WERI-Rb-1 (cell line): ENCODE results near the gene NT5DC4.
"Not testable (repeated sequence)": the region's sequence is repeated elsewhere in the genome, so short reads cannot be mapped to it uniquely, and the experiment has no call there.

Experiments used
- DNase-seq: peaks from one replicate; pipeline ENCODE4 v3.0.0-alpha.2; 2020
- H3K27ac ChIP-seq: fragments of 250-450 bp; sonication (Bioruptor Pico); 2 replicates; pipeline ENCODE4 v1.5.1; 2020; ENCODE audit warnings: mild to moderate bottlenecking, moderate library complexity
- H3K27me3 ChIP-seq: fragments of 250-450 bp; sonication (Bioruptor Pico); 2 replicates; pipeline ENCODE4 v1.5.1; 2021; ENCODE audit warnings: mild to moderate bottlenecking, low read depth, moderate library complexity; ENCODE audit not compliant: insufficient read depth, severe bottlenecking
- H3K36me3 ChIP-seq: fragments of 250-450 bp; sonication (Bioruptor Pico); 2 replicates; pipeline ENCODE4 v1.5.1; 2020; ENCODE audit warnings: mild to moderate bottlenecking, moderate library complexity
- H3K4me3 ChIP-seq: 2 replicates; pipeline ENCODE4 v1.5.1; 2011; ENCODE audit warnings: low read depth, mild to moderate bottlenecking, control low read depth, low read length
- H3K9me3 ChIP-seq: fragments of 250-450 bp; sonication (Bioruptor Pico); 2 replicates; pipeline ENCODE4 v1.5.1; 2021; ENCODE audit warnings: mild to moderate bottlenecking, moderate library complexity; ENCODE audit not compliant: severe bottlenecking
- TF ChIP-seq, protein P1 (sequence below): IDR thresholded peaks from 2 replicates; pipeline ENCODE4 v1.5.1; 2011; ENCODE audit warnings: low read depth, mild to moderate bottlenecking, control low read depth, inconsistent platforms, low read length

Gene NT5DC4

DNA sequence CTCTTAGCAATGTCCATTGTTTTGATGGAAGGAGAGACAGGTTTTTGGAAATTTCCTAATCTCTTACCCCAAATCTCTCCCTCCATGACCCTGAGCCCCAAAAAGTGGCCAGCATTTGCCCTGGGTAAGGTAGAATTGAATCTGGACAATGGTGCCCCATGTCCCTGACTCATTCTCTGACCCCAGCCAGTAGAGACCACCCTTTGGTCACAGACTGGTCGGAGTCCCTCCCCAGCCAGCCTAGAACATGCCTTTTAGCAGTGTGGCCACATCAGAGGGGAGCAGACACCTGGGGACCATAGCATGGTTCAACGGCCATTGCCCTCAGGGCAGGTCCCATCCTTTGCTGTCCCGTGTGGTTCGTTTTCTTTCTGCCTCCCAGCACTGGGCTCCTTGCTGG is 6.5 kb upstream of the NT5DC4 start:
- H3K4me3 ChIP-seq, result no peak overlapping the region
- no peaks in the 10 kb centered on the region for H3K27me3 ChIP-seq
- H3K9me3 ChIP-seq, result no peaks in the 10 kb centered on the region
- TF ChIP-seq, protein P1, sequence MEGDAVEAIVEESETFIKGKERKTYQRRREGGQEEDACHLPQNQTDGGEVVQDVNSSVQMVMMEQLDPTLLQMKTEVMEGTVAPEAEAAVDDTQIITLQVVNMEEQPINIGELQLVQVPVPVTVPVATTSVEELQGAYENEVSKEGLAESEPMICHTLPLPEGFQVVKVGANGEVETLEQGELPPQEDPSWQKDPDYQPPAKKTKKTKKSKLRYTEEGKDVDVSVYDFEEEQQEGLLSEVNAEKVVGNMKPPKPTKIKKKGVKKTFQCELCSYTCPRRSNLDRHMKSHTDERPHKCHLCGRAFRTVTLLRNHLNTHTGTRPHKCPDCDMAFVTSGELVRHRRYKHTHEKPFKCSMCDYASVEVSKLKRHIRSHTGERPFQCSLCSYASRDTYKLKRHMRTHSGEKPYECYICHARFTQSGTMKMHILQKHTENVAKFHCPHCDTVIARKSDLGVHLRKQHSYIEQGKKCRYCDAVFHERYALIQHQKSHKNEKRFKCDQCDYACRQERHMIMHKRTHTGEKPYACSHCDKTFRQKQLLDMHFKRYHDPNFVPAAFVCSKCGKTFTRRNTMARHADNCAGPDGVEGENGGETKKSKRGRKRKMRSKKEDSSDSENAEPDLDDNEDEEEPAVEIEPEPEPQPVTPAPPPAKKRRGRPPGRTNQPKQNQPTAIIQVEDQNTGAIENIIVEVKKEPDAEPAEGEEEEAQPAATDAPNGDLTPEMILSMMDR, result no peak
- no peak for DNase-seq
- no peaks in the 10 kb centered on the region for H3K36me3 ChIP-seq
- H3K27ac ChIP-seq, result no peak overlapping the region

DNA sequence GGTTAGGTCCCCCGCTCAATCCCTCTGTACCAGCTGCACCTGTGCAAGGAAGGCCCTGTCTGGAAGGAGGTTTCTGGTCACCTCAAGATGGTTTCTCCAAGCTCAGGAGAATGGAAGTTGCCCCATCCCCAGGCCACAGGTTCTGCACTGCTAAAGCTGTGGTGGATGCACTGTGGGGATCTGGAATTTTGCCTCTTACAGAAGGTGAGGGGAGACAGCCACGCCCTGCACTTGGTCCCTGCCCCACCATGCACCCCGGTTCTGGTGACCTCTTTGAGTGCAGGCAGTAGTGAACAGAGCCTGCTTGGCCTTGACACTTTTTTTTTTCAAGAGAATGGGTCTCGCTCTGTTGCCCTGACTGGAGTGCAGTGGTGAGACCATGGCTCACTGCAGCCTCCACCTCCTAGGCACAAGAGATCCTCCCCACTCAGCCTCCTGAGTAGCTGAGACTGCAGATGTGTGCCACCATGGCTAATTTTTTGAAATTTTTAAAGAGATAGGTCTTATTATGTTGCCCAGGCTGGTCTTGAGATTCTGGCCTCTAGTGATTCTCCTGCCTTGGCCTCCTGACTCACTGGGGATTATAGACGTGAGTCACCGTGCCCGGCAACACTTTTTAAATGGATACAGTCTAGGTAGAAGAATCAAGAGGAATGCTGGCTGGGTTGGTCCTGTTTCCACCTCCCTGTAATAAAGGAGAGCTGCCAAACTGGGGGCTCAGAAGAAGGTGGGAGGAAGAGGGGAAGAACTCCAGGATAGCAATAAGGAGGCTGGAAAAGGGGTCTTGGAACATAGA is 5.8 kb upstream of the NT5DC4 start:
- Histone ChIP-seq H3K9me3 (no peaks in the 10 kb centered on the region), H3K27ac (no peak overlapping the region), H3K4me3 (no peak overlapping the region), H3K36me3 (no peaks in the 10 kb centered on the region), H3K27me3 (no peaks in the 10 kb centered on the region)
- TF ChIP-seq, protein P1, result no peak
- no peak for DNase-seq

DNA sequence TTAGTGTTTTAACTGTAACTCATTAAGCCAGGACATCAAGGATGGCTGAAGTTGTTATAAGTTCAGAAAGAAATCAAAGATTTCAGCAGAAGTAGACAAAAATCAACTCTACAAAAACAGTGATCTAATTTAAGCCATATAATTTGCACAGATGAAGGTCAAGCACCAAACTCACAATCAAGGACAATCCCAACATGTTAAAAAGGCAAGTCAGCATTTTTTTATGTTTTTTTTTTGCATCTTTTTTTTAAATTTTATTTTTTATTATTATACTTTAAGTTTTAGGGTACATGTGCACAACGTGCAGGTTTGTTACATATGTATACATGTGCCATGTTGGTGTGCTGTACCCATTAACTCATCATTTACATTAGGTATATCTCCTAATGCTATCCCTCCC is 4.7 kb upstream of the NT5DC4 start:
- not testable (repeated sequence) for H3K27me3 ChIP-seq, H3K4me3 ChIP-seq, H3K27ac ChIP-seq, H3K9me3 ChIP-seq, DNase-seq, H3K36me3 ChIP-seq

DNA sequence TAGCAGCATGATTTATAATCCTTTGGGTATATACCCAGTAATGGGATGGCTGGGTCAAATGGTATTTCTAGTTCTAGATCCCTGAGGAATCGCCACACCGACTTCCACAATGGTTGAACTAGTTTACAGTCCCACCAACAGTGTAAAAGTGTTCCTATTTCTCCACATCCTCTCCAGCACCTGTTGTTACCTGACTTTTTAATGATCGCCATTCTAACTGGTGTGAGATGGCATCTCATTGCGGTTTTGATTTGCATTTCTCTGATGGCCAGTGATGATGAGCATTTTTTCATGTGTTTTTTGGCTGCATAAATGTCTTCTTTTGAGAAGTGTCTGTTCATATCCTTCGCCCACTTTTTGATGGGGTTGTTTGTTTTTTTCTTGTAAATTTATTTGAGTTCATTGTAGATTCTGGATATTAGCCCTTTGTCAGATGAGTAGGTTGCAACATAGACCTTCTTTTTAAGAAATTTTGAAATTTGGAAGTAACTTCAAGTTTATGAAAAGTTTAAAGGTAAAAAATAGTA is 3.9 kb upstream of the NT5DC4 start:
- DNase-seq, H3K27ac ChIP-seq, H3K27me3 ChIP-seq: not testable (repeated sequence)

DNA sequence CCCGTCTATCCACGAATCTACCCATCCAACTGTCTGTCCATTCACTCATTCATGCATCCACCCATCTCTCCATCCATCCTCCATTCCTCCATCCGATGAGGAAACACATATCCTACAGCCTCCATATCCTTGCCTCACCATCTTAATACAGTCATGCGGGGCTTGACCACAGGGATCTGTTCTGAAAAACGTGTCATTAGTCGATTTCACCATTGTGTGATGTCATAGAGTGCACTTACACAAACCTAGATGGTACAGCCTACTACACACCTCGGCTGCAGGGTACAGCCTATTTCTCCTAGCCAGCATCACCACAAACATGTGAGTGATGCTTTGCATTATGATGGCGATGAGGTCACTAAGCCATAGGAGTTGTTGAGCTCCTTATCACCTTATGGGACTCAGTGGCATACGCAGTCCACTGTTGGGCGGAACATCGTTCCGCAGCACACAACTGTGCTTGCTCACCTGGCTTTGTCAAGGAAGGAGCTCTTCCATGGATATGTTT is 1.9 kb upstream of the NT5DC4 start:
- Histone ChIP-seq H3K4me3 (no peak overlapping the region), H3K9me3 (no peaks in the 10 kb centered on the region), H3K36me3 (no peaks in the 10 kb centered on the region), H3K27me3 (no peaks in the 10 kb centered on the region), H3K27ac (no peak overlapping the region)
- TF ChIP-seq, protein P1, result no peak
- DNase-seq, result no peak

More for the DNA sequence above, 3.9 kb upstream of the NT5DC4 start:
- H3K4me3 ChIP-seq, H3K9me3 ChIP-seq, H3K36me3 ChIP-seq: not testable (repeated sequence)

DNA sequence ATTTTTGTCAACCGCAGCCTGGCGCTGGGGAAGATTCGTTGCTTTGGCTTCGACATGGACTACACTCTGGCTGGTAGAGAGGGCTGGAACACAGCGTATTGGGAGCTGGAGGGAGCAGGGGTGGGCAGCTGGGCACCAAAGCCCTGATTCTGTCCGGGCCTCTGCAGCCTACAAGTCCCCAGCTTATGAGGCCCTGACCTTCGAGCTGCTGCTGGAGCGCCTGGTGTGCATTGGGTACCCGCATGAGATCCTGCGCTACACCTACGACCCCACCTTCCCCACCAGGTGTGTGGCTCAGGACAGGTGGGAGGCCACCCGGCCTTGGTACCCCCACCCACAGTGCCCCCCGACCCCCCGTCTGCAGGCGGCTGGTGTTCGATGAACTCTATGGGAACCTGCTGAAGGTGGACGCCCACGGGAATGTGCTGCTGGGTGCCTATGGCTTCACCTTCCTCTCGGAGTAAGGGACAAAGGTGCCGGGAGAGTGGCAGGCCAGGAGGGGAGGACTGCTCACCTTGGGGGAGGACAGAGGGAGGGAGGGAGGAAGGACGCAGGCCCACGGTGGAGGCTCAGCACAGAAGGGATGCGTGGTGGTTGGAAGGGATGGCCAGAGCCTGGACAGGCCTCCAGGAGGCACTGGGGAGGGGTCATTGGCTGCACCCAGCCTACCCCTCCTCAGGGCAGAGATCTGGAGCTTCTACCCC is 1.2 kb downstream of the NT5DC4 start:
- Histone ChIP-seq H3K36me3 (no peaks in the 10 kb centered on the region), H3K4me3 (no peak overlapping the region), H3K27ac (no peak overlapping the region), H3K9me3 (no peaks in the 10 kb centered on the region), H3K27me3 (no peaks in the 10 kb centered on the region)
- DNase-seq, result no peak
- TF ChIP-seq, protein P1, result no peak
